KBM-7 (cell line): Measurements from ENCODE around the gene SLC29A3.
A peak's percentile ranks its signal among the peaks of the same experiment; 100 is the strongest.

Source experiments
- DNase-seq: peaks from one replicate; pipeline ENCODE4 v3.0.0-alpha.2; 2015
- in situ Hi-C: fragments of 300-500 bp; cut with MboI; formaldehyde crosslinking; loops from 2 replicates; pipeline ENCODE4 v1.14.3; 2020; ENCODE audit warnings: low sequenced_read_pairs, low pct_unique_long_range_greater_than_20kb, mixed read lengths

The SLC29A3 gene

DNA sequence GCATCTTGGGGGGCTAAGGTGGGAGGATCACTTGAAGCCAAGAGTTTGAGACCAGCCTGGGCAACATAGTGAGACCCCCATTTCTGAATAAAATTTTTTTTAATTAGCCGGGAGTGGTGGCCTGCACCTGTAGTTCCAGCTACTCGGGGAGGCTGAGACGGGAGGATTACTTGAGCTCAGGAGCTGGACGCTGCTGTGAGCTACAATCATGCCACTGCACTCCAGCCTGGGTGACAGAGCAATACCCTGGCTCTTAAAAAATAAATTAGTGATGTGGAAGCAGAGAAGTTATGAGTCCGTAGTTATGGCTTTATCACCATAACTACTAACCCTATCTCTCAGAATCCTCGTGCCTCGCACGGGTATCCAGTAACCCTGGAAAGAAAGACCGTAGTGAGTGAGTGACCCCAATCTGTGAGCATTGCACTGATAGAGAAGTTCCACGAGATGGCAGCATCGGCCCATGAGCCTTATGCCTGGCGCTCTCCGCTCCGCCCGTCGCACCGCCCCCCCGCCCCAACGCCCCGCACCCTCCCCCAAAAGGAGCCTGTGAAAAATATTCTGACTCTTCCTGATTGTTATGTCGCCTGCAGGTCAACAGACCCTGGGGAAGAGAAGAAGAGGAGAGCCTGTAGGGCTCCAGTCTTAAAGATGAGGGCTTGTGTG lies 4.9 kb upstream of the SLC29A3 start:
- in situ Hi-C loops: no loop called here
- DNase-seq: peak; percentile 51

DNA sequence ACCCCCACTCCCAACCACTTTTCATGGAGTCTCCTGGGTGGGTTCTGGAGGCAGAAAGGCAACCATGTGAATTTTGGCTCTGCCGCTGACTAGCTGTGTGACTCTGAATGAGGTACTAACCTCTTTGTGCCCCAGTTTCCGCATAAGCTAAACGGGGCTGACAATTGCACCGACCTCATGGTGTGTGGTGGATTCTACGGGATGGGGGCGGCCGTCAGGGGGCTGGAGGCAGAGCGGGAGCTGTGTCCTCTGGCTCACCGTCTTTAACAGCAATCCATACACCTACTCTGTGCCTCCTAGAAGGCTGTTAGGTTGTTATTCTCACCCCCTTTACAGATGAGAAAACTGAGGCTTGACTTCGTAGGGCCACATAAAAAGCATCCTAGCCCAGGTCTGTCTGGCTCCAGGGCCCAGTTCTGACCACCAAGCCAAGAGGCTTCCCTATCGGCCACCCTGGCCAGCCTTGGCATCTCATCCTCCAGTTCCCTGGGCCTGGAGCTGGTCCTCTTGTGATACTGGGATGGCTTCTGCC lies 4.3 kb upstream of the SLC29A3 start:
- in situ Hi-C loops: no loop called here
- DNase-seq: no peak

GRCh38 chr10:71316056-71316785 lies 2.8 kb upstream of the SLC29A3 start:
- no peak for DNase-seq
- in situ Hi-C loops: no loop called here

DNA sequence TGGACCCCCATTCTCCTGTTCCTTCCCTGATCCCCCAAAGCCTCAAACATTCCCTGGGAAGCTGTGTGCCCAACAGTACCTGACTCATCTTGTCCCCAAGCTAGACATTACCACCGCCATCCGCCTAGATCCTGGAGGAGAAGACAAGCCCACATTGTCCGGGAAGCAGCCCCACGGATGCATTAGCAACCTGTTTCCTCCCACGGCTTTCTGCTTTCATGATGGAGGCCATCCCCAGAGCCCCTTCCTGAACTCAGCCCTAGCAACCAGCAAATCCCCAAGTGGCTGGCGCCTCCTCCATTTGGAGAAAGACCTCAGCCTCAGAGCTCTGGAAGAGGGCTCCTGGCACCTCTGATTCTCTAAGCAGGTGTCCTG lies 2.3 kb upstream of the SLC29A3 start:
- in situ Hi-C loops: no loop called here
- peak; percentile 14 for DNase-seq

DNA sequence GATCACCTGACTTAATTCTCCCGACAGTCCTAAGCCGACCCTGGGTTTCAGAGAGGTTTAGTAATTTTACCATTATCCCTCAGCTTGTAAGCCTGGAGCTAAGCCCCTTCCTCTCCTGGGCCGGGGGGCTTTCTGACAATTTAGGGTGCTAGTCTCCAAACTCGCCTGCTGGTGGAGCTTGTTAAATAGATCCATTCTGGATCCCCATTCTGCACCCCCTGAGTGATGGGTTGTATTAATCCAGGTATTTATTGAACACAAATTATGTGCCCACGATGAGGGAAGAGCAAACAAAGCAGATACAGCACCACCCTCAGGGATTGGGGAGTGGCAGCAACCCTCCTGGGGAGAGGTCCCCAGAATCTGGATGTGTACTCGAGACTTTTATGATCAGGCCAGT lies 1.3 kb upstream of the SLC29A3 start:
- no peak for DNase-seq
- in situ Hi-C loops: no loop called here

- in situ Hi-C loops: loop anchor here (10.0 kb wide), 1 partner anchor 55 kb away; no protein-coding TSS in a partner anchor
- DNase-seq: no peak
Measured at GRCh38 chr10:71319800-71320392, 837 bp downstream of the SLC29A3 start.

DNA sequence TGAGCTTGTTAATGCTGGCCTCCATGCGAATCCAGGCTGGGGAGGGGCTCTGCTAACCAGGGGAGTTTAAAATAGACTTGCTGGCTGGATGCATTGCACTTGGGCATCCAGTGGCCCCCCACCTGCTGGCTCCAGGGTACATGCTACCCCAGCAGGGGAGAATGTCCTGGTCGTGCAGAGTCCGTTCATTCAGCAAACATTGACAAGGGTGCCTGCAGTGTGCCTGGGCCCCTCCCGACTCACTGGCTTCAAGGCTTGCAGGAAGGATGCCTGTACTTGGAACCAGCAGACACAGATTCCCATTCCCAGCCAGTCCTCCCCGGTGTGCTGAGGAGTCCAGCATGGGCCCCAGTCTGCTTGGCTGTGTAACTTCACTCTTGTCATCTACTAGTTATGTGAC lies 1.5 kb downstream of the SLC29A3 start:
- in situ Hi-C loops: loop anchor here (10.0 kb wide), 1 partner anchor 54 kb away; no protein-coding TSS in a partner anchor
- DNase-seq: no peak

DNA sequence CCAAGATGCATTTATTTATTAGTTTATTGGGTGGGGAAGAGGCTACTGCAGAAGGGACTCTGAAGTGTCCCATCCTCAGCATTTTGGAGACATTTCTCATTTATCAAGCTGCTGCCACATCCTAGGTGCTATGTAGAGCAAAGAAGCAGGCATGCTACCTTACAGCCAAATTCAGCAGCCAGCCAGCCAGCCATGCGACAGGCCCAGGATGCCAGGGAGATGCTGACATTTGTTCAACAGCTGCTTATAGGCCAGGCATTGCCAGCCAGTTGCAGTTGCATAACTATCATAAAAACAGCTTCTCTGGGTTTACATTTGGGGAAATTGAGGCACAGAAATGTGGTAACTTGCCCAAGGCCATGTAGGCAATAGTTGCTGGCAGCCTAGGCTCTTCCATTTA lies 2.3 kb downstream of the SLC29A3 start:
- no peak for DNase-seq
- in situ Hi-C loops: loop anchor here (10.0 kb wide), 1 partner anchor 53 kb away; no protein-coding TSS in a partner anchor

- in situ Hi-C loops: loop anchor here (10.0 kb wide), 1 partner anchor 51 kb away; no protein-coding TSS in a partner anchor
- no peak for DNase-seq
Measured at GRCh38 chr10:71323407-71323806, 4.3 kb downstream of the SLC29A3 start.

GRCh38 chr10:71324743-71325142 lies 5.7 kb downstream of the SLC29A3 start:
- in situ Hi-C loops: loop anchor here (10.0 to 25.0 kb wide), 2 partner anchors 50 to 1013 kb away; no protein-coding TSS in a partner anchor
- no peak for DNase-seq

- DNase-seq: no peak
- in situ Hi-C loops: loop anchor here (10.0 to 25.0 kb wide), 2 partner anchors 50 to 1012 kb away; no protein-coding TSS in a partner anchor
Measured at GRCh38 chr10:71325267-71325666, 6.2 kb downstream of the SLC29A3 start.

DNA sequence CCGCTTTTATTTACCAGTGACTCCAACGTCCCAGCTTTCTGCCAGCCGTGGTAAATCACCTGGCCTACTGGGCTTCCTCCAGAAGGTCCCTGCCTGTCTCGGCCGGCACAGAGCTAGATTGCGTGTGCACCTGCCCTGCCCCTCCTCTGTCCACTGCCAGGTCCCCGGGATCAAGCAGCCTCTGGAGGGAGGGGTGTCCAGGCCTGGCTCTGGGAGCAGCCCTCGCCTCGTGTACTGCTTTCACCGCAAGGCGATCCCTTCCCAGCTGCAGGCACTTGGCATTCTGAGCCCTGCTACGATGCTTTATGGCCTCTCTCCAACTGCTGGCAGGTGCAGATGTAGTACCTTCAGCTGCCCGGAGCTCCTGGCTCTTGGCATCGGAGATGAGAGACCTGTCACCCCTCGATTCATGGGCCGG lies 7.4 kb downstream of the SLC29A3 start:
- DNase-seq: no peak
- in situ Hi-C loops: loop anchor here (10.0 to 25.0 kb wide), 2 partner anchors 48 to 1011 kb away; no protein-coding TSS in a partner anchor

DNA sequence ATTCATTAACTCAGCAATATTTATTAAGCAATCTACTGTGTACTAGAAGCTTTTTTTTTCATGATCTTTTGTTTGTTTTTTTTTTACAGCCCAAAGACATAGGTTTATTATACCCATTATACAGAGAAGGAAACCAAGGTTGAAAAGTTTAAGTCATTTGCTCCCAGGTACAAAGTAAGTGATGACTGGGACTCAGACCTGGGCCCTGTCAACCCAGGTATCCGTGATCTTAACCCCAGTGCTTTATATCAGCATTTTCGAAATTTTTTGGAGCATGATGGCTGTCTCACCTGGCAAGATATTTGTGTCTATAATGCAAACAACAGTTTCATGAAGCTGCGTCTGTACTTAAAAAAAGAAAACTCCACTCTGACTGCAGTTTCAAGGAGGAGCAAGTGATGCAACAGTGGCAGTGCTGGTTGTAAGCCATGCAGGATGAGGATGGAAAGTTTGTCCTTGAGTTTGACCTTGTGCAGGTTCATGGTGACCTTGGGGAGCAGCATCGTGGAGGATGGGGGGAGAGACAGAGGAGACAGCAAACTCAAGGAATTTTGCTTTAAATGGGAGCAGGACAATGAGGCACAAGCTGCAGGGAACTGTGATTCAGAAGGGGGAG lies 11.8 kb downstream of the SLC29A3 start:
- no peak for DNase-seq
- in situ Hi-C loops: loop anchor here (25.0 kb wide), 1 partner anchor 1006 kb away; no protein-coding TSS in a partner anchor

GRCh38 chr10:71331736-71332135 lies 12.7 kb downstream of the SLC29A3 start:
- no peak for DNase-seq
- in situ Hi-C loops: loop anchor here (25.0 kb wide), 1 partner anchor 1006 kb away; no protein-coding TSS in a partner anchor

DNA sequence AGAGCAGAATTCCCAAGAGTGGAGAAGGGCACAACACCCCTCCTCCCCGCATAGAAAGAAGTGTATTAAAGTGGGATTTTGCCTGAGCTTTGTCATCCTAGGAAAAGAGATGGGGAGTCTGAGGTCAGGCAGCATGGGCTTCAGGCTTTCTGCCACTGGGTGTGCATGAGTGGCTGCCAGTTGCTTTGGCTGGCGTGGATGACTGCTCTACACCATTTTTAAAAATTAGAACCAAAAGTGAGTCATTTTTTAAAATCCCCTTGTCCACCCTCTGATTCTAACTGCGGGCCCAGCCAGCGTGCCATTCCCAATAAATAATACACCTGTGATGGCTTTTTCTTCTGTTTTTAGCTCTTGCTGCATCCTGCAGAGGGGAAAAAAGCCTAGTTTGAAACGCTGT lies 13.4 kb downstream of the SLC29A3 start:
- in situ Hi-C loops: loop anchor here (25.0 kb wide), 1 partner anchor 1005 kb away; no protein-coding TSS in a partner anchor
- DNase-seq: no peak

- DNase-seq: peak; percentile 80
Measured at GRCh38 chr10:71333129-71333887, 14.2 kb downstream of the SLC29A3 start.

GRCh38 chr10:71334221-71334791 lies 15.2 kb downstream of the SLC29A3 start:
- in situ Hi-C loops: loop anchor here (25.0 kb wide), 1 partner anchor 1003 kb away; no protein-coding TSS in a partner anchor
- DNase-seq: no peak

More at GRCh38 chr10:71333129-71333887, 14.2 kb downstream of the SLC29A3 start:
- in situ Hi-C loops: loop anchor here (25.0 kb wide), 1 partner anchor 1004 kb away; no protein-coding TSS in a partner anchor
